GM12864 (cell line): ENCODE measurements around the gene HCRTR2.
"Not testable (repeated sequence)": the region's sequence is repeated elsewhere in the genome, so short reads cannot be mapped to it uniquely, and the experiment has no call there.

Experiments used
- DNase-seq: peaks from one replicate; pipeline ENCODE4 v3.0.0-alpha.2; 2011; ENCODE audit warnings: low read depth
- H3K4me3 ChIP-seq: 2 replicates; pipeline ENCODE4 v1.5.1; 2011; ENCODE audit warnings: mild to moderate bottlenecking, low read depth, low read length, control low read depth
- TF ChIP-seq, protein P1 (sequence below): IDR thresholded peaks from 2 replicates; pipeline ENCODE4 v1.5.1; 2011; ENCODE audit warnings: low read depth, mild to moderate bottlenecking, moderate library complexity, low read length, control low read depth, inconsistent platforms; ENCODE audit errors: missing control alignments

Gene HCRTR2

DNA sequence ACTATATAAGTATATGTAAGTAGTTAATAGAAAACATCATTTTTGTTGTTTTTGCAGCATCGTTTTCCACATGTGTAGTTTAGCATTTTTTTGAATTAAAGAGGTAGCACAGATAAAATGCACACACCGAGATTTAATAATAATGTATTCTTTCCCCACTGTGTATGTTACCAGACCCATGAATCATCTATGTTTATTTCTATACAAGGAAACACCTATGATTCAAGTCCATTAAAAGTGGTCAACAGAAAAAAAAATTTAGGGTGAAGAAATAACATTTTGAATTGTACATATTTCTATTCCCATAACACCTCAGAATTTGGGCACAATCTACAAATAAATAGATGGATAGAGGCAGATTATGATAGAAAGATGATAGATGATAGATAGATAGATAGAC lies 31.7 kb upstream of the HCRTR2 start:
- no peak for DNase-seq
- TF ChIP-seq, protein P1, sequence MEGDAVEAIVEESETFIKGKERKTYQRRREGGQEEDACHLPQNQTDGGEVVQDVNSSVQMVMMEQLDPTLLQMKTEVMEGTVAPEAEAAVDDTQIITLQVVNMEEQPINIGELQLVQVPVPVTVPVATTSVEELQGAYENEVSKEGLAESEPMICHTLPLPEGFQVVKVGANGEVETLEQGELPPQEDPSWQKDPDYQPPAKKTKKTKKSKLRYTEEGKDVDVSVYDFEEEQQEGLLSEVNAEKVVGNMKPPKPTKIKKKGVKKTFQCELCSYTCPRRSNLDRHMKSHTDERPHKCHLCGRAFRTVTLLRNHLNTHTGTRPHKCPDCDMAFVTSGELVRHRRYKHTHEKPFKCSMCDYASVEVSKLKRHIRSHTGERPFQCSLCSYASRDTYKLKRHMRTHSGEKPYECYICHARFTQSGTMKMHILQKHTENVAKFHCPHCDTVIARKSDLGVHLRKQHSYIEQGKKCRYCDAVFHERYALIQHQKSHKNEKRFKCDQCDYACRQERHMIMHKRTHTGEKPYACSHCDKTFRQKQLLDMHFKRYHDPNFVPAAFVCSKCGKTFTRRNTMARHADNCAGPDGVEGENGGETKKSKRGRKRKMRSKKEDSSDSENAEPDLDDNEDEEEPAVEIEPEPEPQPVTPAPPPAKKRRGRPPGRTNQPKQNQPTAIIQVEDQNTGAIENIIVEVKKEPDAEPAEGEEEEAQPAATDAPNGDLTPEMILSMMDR, result no peak
- H3K4me3 ChIP-seq, result no peak overlapping the region

DNA sequence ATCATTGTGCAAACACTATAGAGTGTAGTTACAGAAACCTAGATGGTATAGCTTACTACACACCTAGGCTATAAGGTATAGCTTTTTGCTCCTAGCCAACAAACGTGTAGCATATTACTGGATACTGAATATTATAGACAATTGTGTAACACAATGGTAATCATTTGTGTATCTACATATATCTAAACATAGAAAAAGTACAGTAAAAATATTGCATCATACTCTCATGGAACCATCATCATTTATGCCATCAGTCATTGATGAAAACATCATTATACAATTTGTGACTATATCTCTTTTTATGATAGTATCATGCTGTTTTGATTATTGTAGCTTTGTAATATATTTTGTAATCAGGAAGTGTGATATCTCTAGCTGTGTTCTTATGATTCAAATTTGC lies 21.0 kb upstream of the HCRTR2 start:
- no peak for DNase-seq
- no peak overlapping the region for H3K4me3 ChIP-seq
- TF ChIP-seq, protein P1, result no peak

DNA sequence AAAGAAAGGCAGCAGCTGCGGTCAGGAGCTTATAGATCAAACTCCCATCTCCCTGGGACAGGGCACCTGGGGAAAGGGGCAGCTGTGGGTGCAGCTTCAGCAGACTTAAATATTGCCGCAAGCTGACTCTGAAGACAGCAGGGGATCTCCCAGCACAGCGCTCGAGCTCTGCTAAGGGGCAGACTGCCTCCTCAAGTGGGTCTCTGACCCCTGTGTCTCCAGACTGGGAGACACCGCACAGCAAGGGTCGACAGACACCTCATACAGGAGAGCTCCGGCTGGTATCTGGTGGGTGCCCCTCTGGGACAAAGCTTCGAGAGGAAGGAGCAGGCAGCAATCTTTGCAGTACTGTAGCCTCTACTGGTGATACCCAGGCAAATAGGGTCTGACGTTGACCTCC lies 15.5 kb upstream of the HCRTR2 start:
- DNase-seq, H3K4me3 ChIP-seq: not testable (repeated sequence)

DNA sequence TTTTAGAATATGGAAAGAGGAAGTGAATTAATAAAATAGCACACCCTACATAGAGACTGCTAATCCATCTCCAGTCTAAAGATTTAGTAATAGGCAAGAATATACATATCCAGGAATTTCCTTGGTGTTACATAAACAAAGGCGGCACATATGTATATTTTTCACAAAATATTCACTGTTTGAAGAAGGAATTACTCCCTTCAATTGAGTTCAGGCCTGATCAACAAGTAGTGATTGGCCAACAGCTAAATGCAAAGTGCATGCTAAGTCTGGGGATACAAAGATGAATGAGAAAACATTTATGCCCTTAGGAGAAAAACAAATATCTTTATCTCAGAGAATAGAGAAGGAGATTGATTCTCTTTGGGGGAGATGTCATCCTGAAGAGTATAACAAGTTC lies 6.5 kb upstream of the HCRTR2 start:
- TF ChIP-seq, protein P1, result no peak
- no peak overlapping the region for H3K4me3 ChIP-seq
- DNase-seq, result no peak

DNA sequence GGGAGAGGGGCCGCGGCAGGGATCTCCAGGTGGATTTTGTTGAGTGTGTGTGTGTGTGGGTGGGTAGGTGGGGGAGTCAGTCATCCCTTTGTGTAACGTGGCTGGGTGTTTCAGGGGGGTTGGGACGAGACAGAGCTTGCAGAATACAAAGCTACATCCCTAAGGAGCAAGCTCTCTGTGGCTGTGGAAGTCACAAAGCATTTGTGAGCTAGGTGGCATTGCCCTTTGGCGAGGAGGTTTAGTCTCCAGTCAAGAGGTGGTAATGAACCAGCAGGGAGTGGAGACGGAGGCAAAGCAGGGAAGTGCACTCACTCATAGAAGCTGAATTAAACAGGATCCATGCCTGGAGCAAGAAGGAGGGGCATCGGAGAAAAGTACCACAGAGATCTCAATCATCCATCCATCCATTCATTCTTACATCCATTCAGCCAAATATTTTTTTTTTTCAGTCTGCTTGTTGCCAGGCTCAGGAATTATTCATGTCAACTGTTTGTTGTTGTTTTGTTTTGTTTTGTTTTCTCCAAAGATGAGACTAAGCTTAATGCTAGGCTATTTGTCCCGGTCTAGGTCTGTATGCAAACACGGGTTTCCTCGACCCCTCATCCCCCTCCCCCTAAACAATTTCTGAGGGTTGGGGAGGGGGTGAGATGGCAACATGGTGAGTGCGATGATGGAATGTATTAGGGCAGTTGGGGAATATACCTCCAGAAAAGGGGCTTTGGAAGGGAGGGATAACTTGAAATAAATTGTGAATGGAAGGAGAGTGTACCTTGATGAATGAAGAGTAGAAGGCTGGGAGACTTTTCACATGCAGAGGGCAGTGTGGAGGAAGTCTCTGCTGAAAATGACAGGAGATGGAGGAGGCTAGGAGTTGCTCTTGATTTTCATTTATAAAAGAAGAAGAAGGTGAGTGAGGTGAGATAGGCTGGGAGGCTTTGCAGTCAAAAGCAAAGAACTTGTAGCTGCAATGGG lies 1.0 kb downstream of the HCRTR2 start:
- TF ChIP-seq, protein P1, result no peak
- no peak overlapping the region for H3K4me3 ChIP-seq
- DNase-seq, result no peak

DNA sequence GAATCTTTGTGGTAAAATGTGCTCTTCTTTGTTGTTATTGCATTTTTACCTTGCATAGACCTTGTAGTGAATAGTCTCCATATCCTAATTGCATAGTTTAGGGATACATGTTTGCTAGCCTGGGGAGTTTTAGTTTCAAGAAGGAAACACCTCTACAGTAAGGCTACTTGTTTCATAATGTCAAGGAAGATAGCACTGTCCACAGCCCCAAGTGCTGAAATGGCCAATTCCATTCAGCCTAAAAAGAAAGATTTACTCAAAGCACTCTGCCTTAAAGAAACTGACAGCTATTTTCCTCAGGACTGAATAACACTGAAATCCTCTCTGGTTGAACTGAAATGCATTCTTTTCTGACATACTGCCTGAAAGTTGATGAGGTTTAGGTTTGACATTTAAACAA lies 2.6 kb downstream of the HCRTR2 start:
- no peak overlapping the region for H3K4me3 ChIP-seq
- TF ChIP-seq, protein P1, result no peak
- DNase-seq, result no peak

DNA sequence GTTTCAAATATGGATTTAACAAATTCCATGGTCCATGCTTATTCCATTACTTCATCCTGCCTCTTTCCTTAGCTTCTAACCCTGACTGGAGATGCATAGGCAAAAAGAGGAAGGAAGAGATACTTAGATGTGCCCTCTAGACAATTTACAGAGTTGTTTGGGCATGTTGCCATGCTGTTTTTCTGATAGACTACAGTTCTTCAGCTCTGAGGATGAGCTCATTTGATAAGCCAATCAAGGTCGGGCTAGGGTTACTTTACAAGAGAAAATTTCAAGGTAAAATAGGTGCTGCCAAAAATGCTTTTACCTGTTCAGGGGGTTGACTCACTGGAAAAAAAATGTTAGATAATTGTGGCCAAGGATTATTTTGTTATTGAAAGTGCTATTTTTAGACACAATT lies 5.9 kb downstream of the HCRTR2 start:
- TF ChIP-seq, protein P1, result no peak
- no peak overlapping the region for H3K4me3 ChIP-seq
- DNase-seq, result no peak
